B cell (primary cell): ENCODE data around the gene STXBP6. TPM values are rescaled to one million over a fixed set of nuclear protein-coding genes. Genes with fewer than 3 reads are reported as not detected.

ENCODE experiments used
- ATAC-seq: fragments of 200-7000 bp; cut with Tn5 transposase; one replicate; pipeline ENCODE4 v1.10.0; 2021; ENCODE audit warnings: low read depth, mild to moderate bottlenecking, moderate number of reproducible peaks, moderate library complexity
- CTCF ChIA-PET: fragments of 350-600 bp; sonication (Branson Sonifier 250); formaldehyde crosslinking; loops from one replicate; lab custom pipeline; 2021; ENCODE audit warnings: antibody characterized with exemption, inconsistent platforms; lab: Charles Lee
- POLR2A ChIA-PET: fragments of 350-600 bp; sonication (Branson Sonifier 250); formaldehyde crosslinking; loops from one replicate; lab custom pipeline; 2021; ENCODE audit warnings: antibody characterized with exemption; lab: Charles Lee
- DNase-seq: peaks from one replicate; pipeline ENCODE4 v3.0.0; 2013
- H2AFZ ChIP-seq: 2 replicates; pipeline ENCODE4 v1.6.1; 2012; ENCODE audit warnings: mild to moderate bottlenecking, low read depth, low read length; ENCODE audit not compliant: insufficient read depth, poor library complexity, severe bottlenecking
- H3K27ac ChIP-seq, 2 donors: 1 replicate in 1 of 2; 2 replicates in 1 of 2; pipeline ENCODE4 v1.5.1; 2012 to 2013; ENCODE audit warnings: low read length in 2 of 2, mild to moderate bottlenecking in 2 of 2, moderate library complexity in 1 of 2
- H3K27me3 ChIP-seq, 4 experiments: fragments of 200-600 bp in 1 of 4; sonication (generic) in 1 of 4; replicated peaks in 1 of 4; 1 replicate in 2 of 4; 2 replicates in 2 of 4; pipeline versions ENCODE4 v1.6.1 to v1.7.0; 2013 to 2016; ENCODE audit warnings: low read length in 3 of 4, mild to moderate bottlenecking in 2 of 4, mixed read lengths in 1 of 4, moderate library complexity in 1 of 4; ENCODE audit not compliant: insufficient read depth in 4 of 4, control insufficient read depth in 3 of 4; ENCODE audit errors: control extremely low read depth in 1 of 4
- H3K36me3 ChIP-seq, 2 experiments: replicated peaks in 1 of 2; 1 replicate in 1 of 2; 2 replicates in 1 of 2; pipeline versions ENCODE4 v1.6.1 to v1.7.1; 2013; ENCODE audit warnings: low read length in 1 of 2; ENCODE audit not compliant: insufficient read depth in 2 of 2, control insufficient read depth in 1 of 2; ENCODE audit errors: control extremely low read depth in 1 of 2, extremely low read depth in 1 of 2
- H3K4me1 ChIP-seq, 2 donors: fragments of 200-600 bp in 1 of 2; sonication (generic) in 1 of 2; 1 replicate in 1 of 2; 2 replicates in 1 of 2; pipeline versions ENCODE4 v1.5.1 to v1.6.1; 2013 to 2017; ENCODE audit warnings: low read length in 2 of 2; ENCODE audit not compliant: control insufficient read depth in 2 of 2, insufficient read depth in 2 of 2
- H3K4me2 ChIP-seq: replicated peaks from 2 replicates; pipeline ENCODE3; 2012; ENCODE audit warnings: mild to moderate bottlenecking, low read depth, low read length; ENCODE audit not compliant: poor library complexity, severe bottlenecking
- H3K4me3 ChIP-seq, 5 experiments: fragments of 200-600 bp in 1 of 5; sonication (generic) in 1 of 5; 1 replicate in 3 of 5; 2 replicates in 2 of 5; pipeline versions ENCODE4 v1.5.1 to v1.7.0; 2011 to 2016; ENCODE audit warnings: low read length in 4 of 5, mild to moderate bottlenecking in 4 of 5, low read depth in 2 of 5, control low read depth in 1 of 5, moderate library complexity in 1 of 5; ENCODE audit not compliant: insufficient read depth in 1 of 5; ENCODE audit errors: control extremely low read depth in 1 of 5, extremely low read depth in 1 of 5
- H3K79me2 ChIP-seq: fragments of 200-600 bp; sonication (generic); one replicate; pipeline ENCODE4 v1.6.0; 2016; ENCODE audit warnings: low read length; ENCODE audit not compliant: control insufficient read depth, insufficient read depth
- H3K9ac ChIP-seq: fragments of 200-600 bp; sonication (generic); 2 replicates; pipeline ENCODE4 v1.6.1; 2017; ENCODE audit warnings: mild to moderate bottlenecking, low read length, moderate library complexity
- H3K9me3 ChIP-seq, 3 donors: one replicate each; pipeline versions ENCODE4 v1.6.1 to v1.7.1; 2013; ENCODE audit warnings: low read length in 2 of 3; ENCODE audit not compliant: control insufficient read depth in 2 of 3, insufficient read depth in 1 of 3; ENCODE audit errors: control extremely low read depth in 1 of 3
- H4K20me1 ChIP-seq: 2 replicates; pipeline ENCODE4 v1.6.0; 2012; ENCODE audit warnings: mild to moderate bottlenecking, low read length; ENCODE audit not compliant: insufficient read depth, control insufficient read depth, poor library complexity, severe bottlenecking
- H3K27ac Mint-ChIP-seq: one replicate; pipeline ENCODE4 v1.8.0; 2021; ENCODE audit warnings: mixed read lengths
- H3K27me3 Mint-ChIP-seq: one replicate; pipeline ENCODE4 v1.8.0; 2021; ENCODE audit warnings: mixed read lengths
- H3K4me1 Mint-ChIP-seq: one replicate; pipeline ENCODE4 v1.8.0; 2021; ENCODE audit warnings: mixed read lengths
- H3K4me3 Mint-ChIP-seq: one replicate; pipeline ENCODE4 v1.8.0; 2021; ENCODE audit warnings: mixed read lengths
- H3K9me3 Mint-ChIP-seq: one replicate; pipeline ENCODE4 v1.8.0; 2022; ENCODE audit warnings: mixed read lengths; ENCODE audit not compliant: insufficient read depth
- EZH2 ChIP-seq: IDR thresholded peaks from 2 replicates; pipeline ENCODE4 v1.6.1; 2012; ENCODE audit warnings: borderline replicate concordance, low read depth, mild to moderate bottlenecking, moderate library complexity, low read length; ENCODE audit not compliant: insufficient read depth, poor library complexity, severe bottlenecking
- WGBS: methylation state at CpG from one replicate; pipeline ENCODE4 v1.1.5; 2013; ENCODE audit warnings: missing lambda C conversion rate; ENCODE audit not compliant: insufficient coverage; 5-methylcytosine and 5-hydroxymethylcytosine counted together
- intact Hi-C: fragments of 100-400 bp; cut with micrococcal nuclease; formaldehyde crosslinking; loops from one replicate; pipeline ENCODE4 v1.10.0; 2022
- polyA plus RNA-seq: library from polyadenylated mRNA; depleted of rRNA; stranded (reverse); fragments of >200 nt; gene quantifications from 2 replicates; pipeline ENCODE4 v1.2.3, GENCODE V29; 2012
- total RNA-seq, 2 donors: library from RNA; stranded (reverse); fragments of 120-200 nt in 1 of 2; gene quantifications; 1 replicate in 1 of 2; 2 replicates in 1 of 2; pipeline versions ENCODE4 v1.2.3 to v1.2.4, GENCODE V29; 2013 to 2022
- TF ChIP-seq, protein P1 (sequence below): fragments of 200-600 bp; IDR thresholded peaks from one replicate; pipeline ENCODE4 v1.8.0; 2022; ENCODE audit warnings: antibody characterized with exemption, mild to moderate bottlenecking

STXBP6 gene
- total and polyA plus RNA-seq, 2 donors (not counting 1 experiment from before 2014, with no cell fraction given), result 0.01 TPM; not detected in 1

DNA sequence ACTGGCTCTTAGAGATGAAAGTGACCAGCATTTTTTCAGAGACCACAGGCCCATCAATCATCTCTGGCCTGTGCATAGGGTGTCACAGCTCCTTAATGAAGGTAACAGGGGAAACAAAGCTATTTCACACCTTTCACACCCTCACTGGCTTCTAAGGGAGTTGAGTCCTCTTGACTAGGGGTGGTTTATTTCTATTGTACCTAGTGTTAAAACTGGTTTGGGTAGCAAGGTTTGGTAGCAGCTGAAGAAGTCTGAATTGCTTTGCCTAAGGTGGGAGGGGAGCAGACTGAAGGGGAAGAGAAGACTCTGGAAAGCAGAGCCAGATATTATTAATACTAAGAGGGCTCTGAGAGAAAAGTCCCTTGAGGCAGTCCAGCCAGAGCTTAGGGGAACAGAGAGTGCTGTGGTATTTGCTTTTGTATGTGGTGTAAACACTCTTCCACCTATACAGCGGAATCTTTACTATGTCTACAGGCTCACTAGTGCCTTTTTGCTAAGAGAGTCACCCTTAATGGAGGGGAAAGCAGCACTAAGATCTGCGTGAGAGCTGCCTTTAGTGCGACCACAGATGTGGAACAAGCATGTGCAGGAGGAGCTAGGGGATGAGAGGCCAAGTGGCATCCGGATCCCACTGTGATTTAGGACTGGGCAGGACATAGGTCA is 95.8 kb downstream of the STXBP6 start:
- no peaks in the 10 kb centered on the region for H3K27me3 ChIP-seq
- Mint-ChIP-seq H3K4me1 (no peaks in the 10 kb centered on the region), H3K27me3 (peaks cover 4% of the 10 kb centered on the region), H3K9me3 (no peaks in the 10 kb centered on the region), H3K27ac (no peak overlapping the region), H3K4me3 (no peak overlapping the region)
- intact Hi-C loops, result no loop called here
- H3K27ac ChIP-seq, result no peak overlapping the region
- H2AFZ ChIP-seq, result no peak overlapping the region
- H3K36me3 ChIP-seq, result no peaks in the 10 kb centered on the region
- TF ChIP-seq, protein P1, sequence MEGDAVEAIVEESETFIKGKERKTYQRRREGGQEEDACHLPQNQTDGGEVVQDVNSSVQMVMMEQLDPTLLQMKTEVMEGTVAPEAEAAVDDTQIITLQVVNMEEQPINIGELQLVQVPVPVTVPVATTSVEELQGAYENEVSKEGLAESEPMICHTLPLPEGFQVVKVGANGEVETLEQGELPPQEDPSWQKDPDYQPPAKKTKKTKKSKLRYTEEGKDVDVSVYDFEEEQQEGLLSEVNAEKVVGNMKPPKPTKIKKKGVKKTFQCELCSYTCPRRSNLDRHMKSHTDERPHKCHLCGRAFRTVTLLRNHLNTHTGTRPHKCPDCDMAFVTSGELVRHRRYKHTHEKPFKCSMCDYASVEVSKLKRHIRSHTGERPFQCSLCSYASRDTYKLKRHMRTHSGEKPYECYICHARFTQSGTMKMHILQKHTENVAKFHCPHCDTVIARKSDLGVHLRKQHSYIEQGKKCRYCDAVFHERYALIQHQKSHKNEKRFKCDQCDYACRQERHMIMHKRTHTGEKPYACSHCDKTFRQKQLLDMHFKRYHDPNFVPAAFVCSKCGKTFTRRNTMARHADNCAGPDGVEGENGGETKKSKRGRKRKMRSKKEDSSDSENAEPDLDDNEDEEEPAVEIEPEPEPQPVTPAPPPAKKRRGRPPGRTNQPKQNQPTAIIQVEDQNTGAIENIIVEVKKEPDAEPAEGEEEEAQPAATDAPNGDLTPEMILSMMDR, result no peak
- no peak for TF ChIP-seq EZH2
- CTCF ChIA-PET, result no interaction called here
- no peaks in the 10 kb centered on the region for H3K4me1 ChIP-seq
- POLR2A ChIA-PET, result no interaction called here
- H3K4me2 ChIP-seq, result no peak overlapping the region
- H4K20me1 ChIP-seq, result no peaks in the 10 kb centered on the region
- no peak for ATAC-seq
- H3K9ac ChIP-seq, result no peak overlapping the region
- no CpG with 5 or more reads among the region's 4 CpGs for WGBS
- H3K4me3 ChIP-seq, result no peak overlapping the region
- DNase-seq, result no peak
- H3K9me3 ChIP-seq, result no peaks in the 10 kb centered on the region
- H3K79me2 ChIP-seq, result no peaks in the 10 kb centered on the region

DNA sequence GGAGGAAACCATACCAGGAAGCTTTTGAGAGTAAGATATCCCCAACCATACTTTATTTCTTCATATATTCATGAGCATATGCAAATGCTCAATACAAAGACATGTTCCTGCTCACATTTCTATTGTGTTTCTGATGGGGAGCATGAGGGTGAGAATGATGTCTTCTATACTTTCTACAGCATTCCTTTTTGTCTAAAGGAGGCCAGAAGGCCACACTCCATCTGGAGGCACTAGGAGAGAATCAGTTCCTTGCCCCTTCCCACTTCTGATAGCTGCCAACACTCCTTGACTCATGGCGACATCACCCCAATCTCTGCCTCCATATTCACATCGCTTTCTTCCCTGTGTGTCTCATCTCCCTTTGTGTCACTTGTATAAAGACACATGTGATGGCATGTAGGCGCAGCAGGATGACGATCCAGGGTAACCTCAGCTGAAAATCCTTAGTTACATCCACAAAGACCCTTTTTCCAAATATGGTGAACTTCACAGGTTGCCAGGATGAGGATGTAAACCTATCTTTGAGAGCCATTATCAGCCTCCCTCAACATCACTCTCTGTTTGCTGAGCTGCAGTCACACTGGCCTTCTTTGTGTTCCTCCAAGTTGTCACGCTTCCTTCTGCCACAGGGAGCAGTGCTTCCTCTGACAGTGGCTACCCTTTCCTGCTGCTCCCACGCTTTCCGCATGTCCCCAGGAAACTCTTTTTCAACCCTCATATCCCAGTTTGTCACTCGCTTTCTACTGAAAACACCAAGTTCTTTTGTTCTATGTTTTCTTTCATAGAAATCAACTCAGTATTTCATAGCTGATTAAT is 96.9 kb downstream of the STXBP6 start:
- CTCF ChIA-PET, result no interaction called here
- no peaks in the 10 kb centered on the region for H3K4me1 ChIP-seq

More for the DNA sequence above, 96.9 kb downstream of the STXBP6 start:
- POLR2A ChIA-PET, result no interaction called here
- H3K4me3 ChIP-seq, result no peak overlapping the region
- no peaks in the 10 kb centered on the region for H4K20me1 ChIP-seq
- H3K36me3 ChIP-seq, result no peaks in the 10 kb centered on the region
- H3K9ac ChIP-seq, result no peak overlapping the region
- H3K9me3 ChIP-seq, result no peaks in the 10 kb centered on the region
- Mint-ChIP-seq H3K9me3 (no peaks in the 10 kb centered on the region), H3K27ac (no peak overlapping the region), H3K27me3 (peaks cover 4% of the 10 kb centered on the region), H3K4me1 (no peaks in the 10 kb centered on the region), H3K4me3 (no peak overlapping the region)
- no peak for TF ChIP-seq EZH2
- TF ChIP-seq, protein P1, result no peak
- H2AFZ ChIP-seq, result no peak overlapping the region
- intact Hi-C loops, result no loop called here
- DNase-seq (no peak), ATAC-seq (no peak)
- no peaks in the 10 kb centered on the region for H3K27me3 ChIP-seq
- H3K27ac ChIP-seq, result no peak overlapping the region
- no peak overlapping the region for H3K4me2 ChIP-seq
- 88% methylated on average over 4 of the region's 8 CpGs for WGBS
- H3K79me2 ChIP-seq, result no peaks in the 10 kb centered on the region
